A549 (cell line): ENCODE measurements around the gene TMEM163.

ENCODE experiments used
- HDAC2 ChIP-seq: fragments of 200-600 bp; sonication (generic); IDR thresholded peaks from 2 replicates; pipeline ENCODE4 v1.6.1; 2016
- TF ChIP-seq, protein P1 (sequence below): fragments of >200 bp; sonication (Bioruptor Twin); formaldehyde crosslinking; IDR thresholded peaks from 3 replicates; pipeline ENCODE4 v1.5.1; 2016

DNA sequence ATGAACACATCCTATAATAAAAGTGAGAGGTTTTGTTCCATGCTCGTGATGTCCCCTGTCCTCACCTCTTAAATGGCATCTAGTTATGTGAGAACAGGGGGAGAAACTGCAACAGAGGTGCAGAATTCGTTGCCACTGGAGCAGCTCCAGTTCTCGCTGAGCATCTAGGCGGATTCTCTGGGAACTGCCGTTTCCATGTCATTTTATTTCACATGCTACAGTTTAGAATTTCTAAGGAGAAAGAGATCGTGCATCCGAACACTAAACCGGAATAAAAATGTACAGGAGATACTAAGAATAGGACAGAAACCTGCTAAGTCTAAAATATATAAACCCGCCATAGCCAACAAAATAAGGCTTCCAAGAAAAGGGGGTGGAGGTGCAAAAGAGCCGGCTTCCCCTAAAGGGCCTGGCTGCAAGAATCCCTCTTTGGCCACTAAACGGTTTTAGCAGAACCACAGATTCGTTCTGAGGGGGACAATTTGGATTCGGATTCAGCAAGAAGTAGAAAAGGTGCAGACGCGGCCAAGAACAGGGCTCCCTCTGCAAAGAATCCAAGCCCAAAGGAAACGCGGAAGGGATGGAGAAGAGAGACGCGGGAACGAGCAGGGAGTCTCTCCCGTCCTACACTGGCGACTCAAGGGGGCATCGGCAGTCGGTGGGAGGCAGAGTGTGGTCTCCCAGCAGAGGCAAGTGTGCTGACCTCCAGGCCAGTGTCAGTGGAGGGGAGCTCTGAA is 1.3 kb downstream of the TMEM163 start:
- TF ChIP-seq HDAC2 = no peak
- TF ChIP-seq, protein P1, sequence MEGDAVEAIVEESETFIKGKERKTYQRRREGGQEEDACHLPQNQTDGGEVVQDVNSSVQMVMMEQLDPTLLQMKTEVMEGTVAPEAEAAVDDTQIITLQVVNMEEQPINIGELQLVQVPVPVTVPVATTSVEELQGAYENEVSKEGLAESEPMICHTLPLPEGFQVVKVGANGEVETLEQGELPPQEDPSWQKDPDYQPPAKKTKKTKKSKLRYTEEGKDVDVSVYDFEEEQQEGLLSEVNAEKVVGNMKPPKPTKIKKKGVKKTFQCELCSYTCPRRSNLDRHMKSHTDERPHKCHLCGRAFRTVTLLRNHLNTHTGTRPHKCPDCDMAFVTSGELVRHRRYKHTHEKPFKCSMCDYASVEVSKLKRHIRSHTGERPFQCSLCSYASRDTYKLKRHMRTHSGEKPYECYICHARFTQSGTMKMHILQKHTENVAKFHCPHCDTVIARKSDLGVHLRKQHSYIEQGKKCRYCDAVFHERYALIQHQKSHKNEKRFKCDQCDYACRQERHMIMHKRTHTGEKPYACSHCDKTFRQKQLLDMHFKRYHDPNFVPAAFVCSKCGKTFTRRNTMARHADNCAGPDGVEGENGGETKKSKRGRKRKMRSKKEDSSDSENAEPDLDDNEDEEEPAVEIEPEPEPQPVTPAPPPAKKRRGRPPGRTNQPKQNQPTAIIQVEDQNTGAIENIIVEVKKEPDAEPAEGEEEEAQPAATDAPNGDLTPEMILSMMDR = no peak
